CD4-positive, alpha-beta memory T cell (primary cell): ENCODE results near the gene RNF123. TPM values are rescaled to one million over a fixed set of nuclear protein-coding genes. Genes with fewer than 3 reads are reported as not detected.
A peak's percentile ranks its signal among the peaks of the same experiment; 100 is the strongest.

ENCODE experiments used
- CTCF ChIA-PET: fragments of 350-600 bp; sonication (Branson Sonifier 250); formaldehyde crosslinking; loops from one replicate; lab custom pipeline; 2021; ENCODE audit warnings: inconsistent platforms; ENCODE audit not compliant: partially characterized antibody; lab: Charles Lee
- POLR2A ChIA-PET: fragments of 350-600 bp; sonication (Branson Sonifier 250); formaldehyde crosslinking; loops from one replicate; lab custom pipeline; 2021; ENCODE audit not compliant: partially characterized antibody; lab: Charles Lee
- DNase-seq, 5 donors: peaks; one replicate each; pipeline versions ENCODE4 v3.0.0 to v3.0.0-alpha.2; 2020 to 2022; ENCODE audit warnings: mixed read lengths in 1 of 5
- H3K27ac ChIP-seq: one replicate; pipeline ENCODE4 v1.7.0; 2013; ENCODE audit warnings: low read depth, low read length
- H3K27me3 ChIP-seq: 2 replicates; pipeline ENCODE4 v1.7.0; 2013; ENCODE audit warnings: mild to moderate bottlenecking, low read length, moderate library complexity; ENCODE audit not compliant: insufficient read depth
- H3K36me3 ChIP-seq: 2 replicates; pipeline ENCODE4 v1.7.0; 2013; ENCODE audit warnings: mild to moderate bottlenecking, low read length, moderate library complexity; ENCODE audit not compliant: insufficient read depth
- H3K4me1 ChIP-seq: 2 replicates; pipeline ENCODE4 v1.7.0; 2013; ENCODE audit warnings: mild to moderate bottlenecking, low read length, moderate library complexity; ENCODE audit not compliant: insufficient read depth
- H3K4me3 ChIP-seq, 2 donors: one replicate each; pipeline ENCODE4 v1.7.0; 2013; ENCODE audit warnings: low read length in 2 of 2, mild to moderate bottlenecking in 1 of 2
- H3K9me3 ChIP-seq, 2 donors: one replicate each; pipeline ENCODE4 v1.7.0; 2013; ENCODE audit warnings: low read length in 2 of 2, control low read depth in 1 of 2; ENCODE audit not compliant: control insufficient read depth in 1 of 2
- H3K27ac Mint-ChIP-seq, 7 donors: one replicate each; pipeline ENCODE4 v1.8.0; 2020 to 2021; ENCODE audit warnings: mixed read lengths in 7 of 7, mild to moderate bottlenecking in 6 of 7, inconsistent platforms in 3 of 7, moderate library complexity in 3 of 7
- H3K27me3 Mint-ChIP-seq, 2 donors: one replicate each; pipeline ENCODE4 v1.8.0; 2020 to 2021; ENCODE audit warnings: mixed read lengths in 2 of 2
- H3K36me3 Mint-ChIP-seq, 2 donors: one replicate each; pipeline ENCODE4 v1.8.0; 2020 to 2021; ENCODE audit warnings: mixed read lengths in 2 of 2, inconsistent platforms in 1 of 2, mild to moderate bottlenecking in 1 of 2
- H3K4me1 Mint-ChIP-seq, 4 donors: one replicate each; pipeline ENCODE4 v1.8.0; 2020 to 2021; ENCODE audit warnings: mixed read lengths in 4 of 4, mild to moderate bottlenecking in 1 of 4
- H3K4me3 Mint-ChIP-seq, 8 donors: one replicate each; pipeline ENCODE4 v1.8.0; 2020 to 2021; ENCODE audit warnings: mixed read lengths in 8 of 8, mild to moderate bottlenecking in 7 of 8, moderate library complexity in 6 of 8, inconsistent platforms in 3 of 8
- H3K9me3 Mint-ChIP-seq, 8 donors: one replicate each; pipeline ENCODE4 v1.8.0; 2020 to 2021; ENCODE audit warnings: mixed read lengths in 8 of 8, mild to moderate bottlenecking in 5 of 8, inconsistent platforms in 3 of 8, moderate library complexity in 1 of 8
- intact Hi-C: fragments of 100-400 bp; cut with micrococcal nuclease; formaldehyde crosslinking; loops from one replicate; pipeline ENCODE4 v1.15.1; 2023
- polyA plus RNA-seq, 2 donors: library from polyadenylated mRNA; unstranded; fragments of 300-500 nt; fragmentation: Illumina TruSeq; gene quantifications; one replicate each; pipeline ENCODE4 v1.2.3, GENCODE V29; 2021
- total RNA-seq, 2 experiments: library from RNA; stranded (reverse); gene quantifications; one replicate each; pipeline ENCODE4 v1.2.3, GENCODE V29; 2021

RNF123 gene
- total and polyA plus RNA-seq, 4 experiments from 2014 or later = 3.1 to 74.7 (median 47.4) TPM

- peak overlapping the region in 2 of 7 donors; percentile 34 to 43 for H3K27ac Mint-ChIP-seq
- ChIA-PET CTCF (interaction anchor here (0.8 kb wide), 1 partner anchor 10 kb away, joined by 3 read pairs; no protein-coding TSS in a partner anchor), POLR2A (no interaction called here)
- H3K27ac ChIP-seq = no peak overlapping the region
- H3K27me3 Mint-ChIP-seq = no peaks in the 10 kb centered on the region
- H3K27me3 ChIP-seq = no peaks in the 10 kb centered on the region
- H3K4me3 Mint-ChIP-seq = no peak overlapping the region
- peaks cover 24 to 36% (median 31%) of the 10 kb centered on the region in 4 donors for H3K4me1 Mint-ChIP-seq
- peaks cover 0 to 5% of the 10 kb centered on the region in 2 donors for H3K36me3 Mint-ChIP-seq
- no peak for DNase-seq
- no peaks in the 10 kb centered on the region for H3K36me3 ChIP-seq
- H3K9me3 Mint-ChIP-seq = no peaks in the 10 kb centered on the region
- peaks cover 5% of the 10 kb centered on the region for H3K4me1 ChIP-seq
- intact Hi-C loops = no loop called here
- H3K4me3 ChIP-seq = no peak overlapping the region
- H3K9me3 ChIP-seq = no peaks in the 10 kb centered on the region
Measured at GRCh38 chr3:49759226-49759625, 69.9 kb downstream of the RNF123 start.

- Histone ChIP-seq H3K4me1 (no peaks in the 10 kb centered on the region), H3K27me3 (no peaks in the 10 kb centered on the region), H3K4me3 (no peak overlapping the region), H3K36me3 (no peaks in the 10 kb centered on the region), H3K9me3 (no peaks in the 10 kb centered on the region), H3K27ac (no peak overlapping the region)
- Mint-ChIP-seq H3K36me3 (peaks cover 4 to 7% of the 10 kb centered on the region in 2 donors), H3K27ac (no peak overlapping the region), H3K4me1 (peaks cover 18 to 27% (median 20%) of the 10 kb centered on the region in 4 donors), H3K9me3 (no peaks in the 10 kb centered on the region), H3K27me3 (no peaks in the 10 kb centered on the region), H3K4me3 (no peak overlapping the region)
- intact Hi-C loops = no loop called here
- no peak for DNase-seq
- CTCF ChIA-PET = no interaction called here
- POLR2A ChIA-PET = no interaction called here
Measured at GRCh38 chr3:49761661-49762060, 72.3 kb downstream of the RNF123 start.

GRCh38 chr3:49763981-49764380 lies 74.6 kb downstream of the RNF123 start:
- Mint-ChIP-seq H3K4me3 (no peak overlapping the region), H3K27ac (no peak overlapping the region), H3K4me1 (peaks cover 8 to 26% (median 12%) of the 10 kb centered on the region in 4 donors), H3K9me3 (no peaks in the 10 kb centered on the region), H3K36me3 (peaks cover 4 to 9% of the 10 kb centered on the region in 2 donors), H3K27me3 (no peaks in the 10 kb centered on the region)
- no peaks in the 10 kb centered on the region for H3K4me1 ChIP-seq
- CTCF ChIA-PET = no interaction called here
- no peaks in the 10 kb centered on the region for H3K36me3 ChIP-seq
- intact Hi-C loops = no loop called here
- H3K9me3 ChIP-seq = no peaks in the 10 kb centered on the region
- H3K27me3 ChIP-seq = no peaks in the 10 kb centered on the region
- no peak overlapping the region for H3K27ac ChIP-seq
- POLR2A ChIA-PET = interaction anchor here (1.0 kb wide), 1 partner anchor 22 kb away, joined by 3 read pairs; the partner anchor contains the start of gene IP6K1
- no peak overlapping the region for H3K4me3 ChIP-seq
- DNase-seq = no peak

- Mint-ChIP-seq H3K4me1 (peaks cover 21 to 47% (median 22%) of the 10 kb centered on the region in 4 donors), H3K27ac (peak overlapping the region in 1 of 7 donors; percentile 8), H3K4me3 (no peak overlapping the region), H3K36me3 (peaks cover 10 to 17% of the 10 kb centered on the region in 2 donors), H3K27me3 (no peaks in the 10 kb centered on the region), H3K9me3 (no peaks in the 10 kb centered on the region)
- POLR2A ChIA-PET = no interaction called here
- peaks cover 30% of the 10 kb centered on the region for H3K4me1 ChIP-seq
- no peaks in the 10 kb centered on the region for H3K36me3 ChIP-seq
- CTCF ChIA-PET = interaction anchor here (0.7 to 1.8 kb wide), 2 partner anchors 10 to 12 kb away, joined by 3 read pairs; no protein-coding TSS in a partner anchor
- H3K4me3 ChIP-seq = no peak overlapping the region
- no peak for DNase-seq
- H3K27ac ChIP-seq = no peak overlapping the region
- H3K27me3 ChIP-seq = no peaks in the 10 kb centered on the region
- intact Hi-C loops = no loop called here
- no peaks in the 10 kb centered on the region for H3K9me3 ChIP-seq
Measured at GRCh38 chr3:49769286-49769915, 80.0 kb downstream of the RNF123 start.

DNA sequence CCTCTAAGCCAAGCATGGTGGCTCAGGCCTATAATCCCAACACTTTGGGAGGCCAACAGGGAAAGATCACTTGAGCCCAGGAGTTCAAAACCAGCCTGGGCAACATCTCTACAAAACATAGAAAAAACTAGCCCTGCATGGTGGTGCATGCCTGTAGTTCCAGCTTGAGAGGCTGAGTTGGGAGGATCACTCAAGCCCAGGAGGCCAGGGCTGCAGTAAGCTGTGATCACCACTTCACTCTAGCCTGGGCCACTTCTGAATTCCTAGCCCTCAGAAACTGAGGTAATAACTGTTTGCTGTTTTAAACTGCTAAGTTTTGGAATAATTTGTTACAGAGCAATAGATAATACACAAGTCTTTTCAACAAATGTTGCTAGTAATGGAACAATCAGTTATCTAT lies 80.6 kb downstream of the RNF123 start:
- Histone ChIP-seq H3K27ac (no peak overlapping the region), H3K36me3 (peaks cover under 1% of the 10 kb centered on the region), H3K4me3 (no peak overlapping the region), H3K27me3 (no peaks in the 10 kb centered on the region), H3K9me3 (no peaks in the 10 kb centered on the region), H3K4me1 (peaks cover 34% of the 10 kb centered on the region)
- POLR2A ChIA-PET = interaction anchor here (0.7 kb wide), 1 partner anchor 241 kb away, joined by 3 read pairs; no protein-coding TSS in a partner anchor
- H3K36me3 Mint-ChIP-seq = peaks cover 8 to 20% of the 10 kb centered on the region in 2 donors
- intact Hi-C loops = no loop called here
- H3K4me1 Mint-ChIP-seq = peaks cover 22 to 46% (median 26%) of the 10 kb centered on the region in 4 donors
- CTCF ChIA-PET = interaction anchor here (1.4 to 1.8 kb wide), 2 partner anchors 13 to 69 kb away, joined by 3 to 4 read pairs; no protein-coding TSS in a partner anchor
- H3K27me3 Mint-ChIP-seq = no peaks in the 10 kb centered on the region
- peak overlapping the region in 3 of 7 donors; percentile 1 to 8 (median 1) for H3K27ac Mint-ChIP-seq
- H3K9me3 Mint-ChIP-seq = no peaks in the 10 kb centered on the region
- DNase-seq = no peak
- H3K4me3 Mint-ChIP-seq = no peak overlapping the region

Other genes with a start within 250 kb of the RNF123 start
- gene DAG1, start 219.3 kb upstream of the RNF123 start, total RNA-seq = 10 to 100 TPM; 15.3 to 18.0 TPM
- 1 to 10 TPM; 2.7 to 5.0 TPM for gene DAG1, start 219.3 kb upstream of the RNF123 start, polyA plus RNA-seq
- gene BSN, start 135.1 kb upstream of the RNF123 start, total RNA-seq = under 1 TPM; 0.06 to 0.15 TPM
- gene BSN, start 135.1 kb upstream of the RNF123 start, polyA plus RNA-seq = under 1 TPM in 1 of 2 donors, not detected in 1; 0.01 TPM
- 100 to 1,000 TPM; 130 to 136 TPM for gene APEH, start 15.2 kb upstream of the RNF123 start, total RNA-seq
- gene APEH, start 15.2 kb upstream of the RNF123 start, polyA plus RNA-seq = 100 to 1,000 TPM; 100 to 140 TPM
- 10 to 100 TPM in 1 of 2 experiments, 1 to 10 TPM in 1; 6.3 to 10.2 TPM for gene MST1, start 83 bp upstream of the RNF123 start, total RNA-seq
- under 1 TPM in 1 of 2 donors, not detected in 1; 0.94 TPM for gene MST1, start 83 bp upstream of the RNF123 start, polyA plus RNA-seq
- gene AMIGO3, start 30.1 kb downstream of the RNF123 start, total RNA-seq = not detected
- gene AMIGO3, start 30.1 kb downstream of the RNF123 start, polyA plus RNA-seq = not detected
- 10 to 100 TPM; 59.5 to 61.3 TPM for gene GMPPB, start 34.4 kb downstream of the RNF123 start, total RNA-seq
- 10 to 100 TPM; 22.2 to 24.0 TPM for gene GMPPB, start 34.4 kb downstream of the RNF123 start, polyA plus RNA-seq
- gene IP6K1, start 97.0 kb downstream of the RNF123 start, total RNA-seq = 10 to 100 TPM; 50.1 to 60.0 TPM
- gene IP6K1, start 97.0 kb downstream of the RNF123 start, polyA plus RNA-seq = 10 to 100 TPM; 19.4 to 38.8 TPM
- under 1 TPM in 1 of 2 experiments, not detected in 1; 0.17 TPM for gene CDHR4, start 110.3 kb downstream of the RNF123 start, total RNA-seq
- gene CDHR4, start 110.3 kb downstream of the RNF123 start, polyA plus RNA-seq = not detected
- 1 to 10 TPM in 1 of 2 experiments, under 1 TPM in 1; 0.55 to 1.2 TPM for gene INKA1, start 113.7 kb downstream of the RNF123 start, total RNA-seq
- 1 to 10 TPM in 1 of 2 donors, under 1 TPM in 1; 0.45 to 1.5 TPM for gene INKA1, start 113.7 kb downstream of the RNF123 start, polyA plus RNA-seq
- gene UBA7, start 124.4 kb downstream of the RNF123 start, total RNA-seq = 100 to 1,000 TPM; 269 to 299 TPM
- 10 to 100 TPM; 39.8 to 45.7 TPM for gene UBA7, start 124.4 kb downstream of the RNF123 start, polyA plus RNA-seq
- gene TRAIP, start 167.0 kb downstream of the RNF123 start, total RNA-seq = 1 to 10 TPM; 4.6 to 6.7 TPM
- 1 to 10 TPM; 1.0 to 1.9 TPM for gene TRAIP, start 167.0 kb downstream of the RNF123 start, polyA plus RNA-seq
- not detected for gene CAMKV, start 180.3 kb downstream of the RNF123 start, total RNA-seq
- not detected for gene CAMKV, start 180.3 kb downstream of the RNF123 start, polyA plus RNA-seq
- gene MST1R, start 214.3 kb downstream of the RNF123 start, total RNA-seq = 1 to 10 TPM; 1.3 TPM
- under 1 TPM in 1 of 2 donors, not detected in 1; 0.38 TPM for gene MST1R, start 214.3 kb downstream of the RNF123 start, polyA plus RNA-seq
- 10 to 100 TPM in 1 of 2 experiments, 1 to 10 TPM in 1; 9.5 to 11.1 TPM for gene MON1A, start 240.3 kb downstream of the RNF123 start, total RNA-seq
- 10 to 100 TPM; 15.2 to 16.5 TPM for gene MON1A, start 240.3 kb downstream of the RNF123 start, polyA plus RNA-seq